Calu3 (cell line): Measurements from ENCODE around the gene NGEF. TPM values are rescaled to one million over a fixed set of nuclear protein-coding genes. Genes with fewer than 3 reads are reported as not detected.

Experiments
- BruUV-seq: library from RNA; stranded (reverse); fragments of 400-500 nt; replicated peaks from 2 replicates; lab custom pipeline; 2021; lab: Mats Ljungman, UMichigan
- CTCF ChIA-PET: fragments of 300-600 bp; sonication (Branson Sonifier 250); formaldehyde crosslinking; loops from one replicate; lab custom pipeline; 2022; ENCODE audit warnings: antibody characterized with exemption; lab: Charles Lee
- DNase-seq: peaks from one replicate; pipeline ENCODE4 v3.0.0; 2022
- H3K27ac Mint-ChIP-seq: one replicate; pipeline ENCODE4 v1.8.0; 2022; ENCODE audit warnings: mixed read lengths; ENCODE audit not compliant: unreplicated experiment
- H3K27me3 Mint-ChIP-seq: one replicate; pipeline ENCODE4 v1.8.0; 2022; ENCODE audit warnings: mixed read lengths; ENCODE audit not compliant: unreplicated experiment
- H3K36me3 Mint-ChIP-seq: one replicate; pipeline ENCODE4 v1.8.0; 2022; ENCODE audit warnings: mild to moderate bottlenecking, moderate library complexity, mixed read lengths; ENCODE audit not compliant: insufficient read depth, unreplicated experiment
- H3K4me1 Mint-ChIP-seq: one replicate; pipeline ENCODE4 v1.8.0; 2022; ENCODE audit warnings: mild to moderate bottlenecking, low read depth, mixed read lengths; ENCODE audit not compliant: unreplicated experiment
- H3K4me3 Mint-ChIP-seq: one replicate; pipeline ENCODE4 v1.8.0; 2022; ENCODE audit warnings: mild to moderate bottlenecking, low read depth, moderate library complexity, mixed read lengths; ENCODE audit not compliant: unreplicated experiment
- H3K9me3 Mint-ChIP-seq: one replicate; pipeline ENCODE4 v1.8.0; 2022; ENCODE audit warnings: low read depth, mixed read lengths; ENCODE audit not compliant: unreplicated experiment
- intact Hi-C: fragments of 100-400 bp; cut with micrococcal nuclease; formaldehyde crosslinking; loops from one replicate; pipeline ENCODE4 v1.10.0; 2022; ENCODE audit not compliant: unreplicated experiment
- total RNA-seq: library from RNA; stranded (reverse); gene quantifications from 2 replicates; pipeline ENCODE4 v1.2.3, GENCODE V29; 2022
- TF ChIP-seq, protein P1 (sequence below): fragments of 200-600 bp; IDR thresholded peaks from one replicate; pipeline ENCODE4 v1.8.0; 2022; ENCODE audit warnings: antibody characterized with exemption; ENCODE audit not compliant: unreplicated experiment

The NGEF gene
- total RNA-seq, 1 experiment from 2014 or later, result 1.7 TPM

DNA sequence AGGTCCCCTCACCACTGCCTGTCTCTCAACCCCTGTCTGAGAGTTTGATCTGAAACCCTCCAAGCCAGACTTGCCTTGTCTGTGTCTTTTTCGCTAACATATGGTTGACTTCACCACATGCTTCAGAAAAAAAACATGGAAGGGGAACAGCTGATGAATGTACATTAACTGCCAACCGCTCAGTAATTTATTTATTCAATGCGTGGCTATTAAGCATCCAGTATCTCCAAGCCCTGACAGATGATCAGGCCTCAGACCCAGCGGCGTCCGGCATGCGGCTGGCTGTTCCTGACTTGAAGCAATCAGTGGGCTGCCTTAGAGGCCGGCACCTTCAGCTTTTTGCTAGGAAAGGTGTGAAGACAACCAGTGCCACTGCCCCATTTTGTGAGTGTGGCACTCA is 62.3 kb downstream of the NGEF start:
- CTCF ChIA-PET, result no interaction called here
- Mint-ChIP-seq H3K9me3 (no peaks in the 10 kb centered on the region), H3K27me3 (peaks cover 13% of the 10 kb centered on the region), H3K27ac (no peak overlapping the region), H3K4me3 (no peak overlapping the region), H3K4me1 (no peaks in the 10 kb centered on the region), H3K36me3 (no peaks in the 10 kb centered on the region)
- DNase-seq, result no peak
- TF ChIP-seq, protein P1, sequence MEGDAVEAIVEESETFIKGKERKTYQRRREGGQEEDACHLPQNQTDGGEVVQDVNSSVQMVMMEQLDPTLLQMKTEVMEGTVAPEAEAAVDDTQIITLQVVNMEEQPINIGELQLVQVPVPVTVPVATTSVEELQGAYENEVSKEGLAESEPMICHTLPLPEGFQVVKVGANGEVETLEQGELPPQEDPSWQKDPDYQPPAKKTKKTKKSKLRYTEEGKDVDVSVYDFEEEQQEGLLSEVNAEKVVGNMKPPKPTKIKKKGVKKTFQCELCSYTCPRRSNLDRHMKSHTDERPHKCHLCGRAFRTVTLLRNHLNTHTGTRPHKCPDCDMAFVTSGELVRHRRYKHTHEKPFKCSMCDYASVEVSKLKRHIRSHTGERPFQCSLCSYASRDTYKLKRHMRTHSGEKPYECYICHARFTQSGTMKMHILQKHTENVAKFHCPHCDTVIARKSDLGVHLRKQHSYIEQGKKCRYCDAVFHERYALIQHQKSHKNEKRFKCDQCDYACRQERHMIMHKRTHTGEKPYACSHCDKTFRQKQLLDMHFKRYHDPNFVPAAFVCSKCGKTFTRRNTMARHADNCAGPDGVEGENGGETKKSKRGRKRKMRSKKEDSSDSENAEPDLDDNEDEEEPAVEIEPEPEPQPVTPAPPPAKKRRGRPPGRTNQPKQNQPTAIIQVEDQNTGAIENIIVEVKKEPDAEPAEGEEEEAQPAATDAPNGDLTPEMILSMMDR, result no peak
- BruUV-seq, result no TSS peak
- intact Hi-C loops, result no loop called here

DNA sequence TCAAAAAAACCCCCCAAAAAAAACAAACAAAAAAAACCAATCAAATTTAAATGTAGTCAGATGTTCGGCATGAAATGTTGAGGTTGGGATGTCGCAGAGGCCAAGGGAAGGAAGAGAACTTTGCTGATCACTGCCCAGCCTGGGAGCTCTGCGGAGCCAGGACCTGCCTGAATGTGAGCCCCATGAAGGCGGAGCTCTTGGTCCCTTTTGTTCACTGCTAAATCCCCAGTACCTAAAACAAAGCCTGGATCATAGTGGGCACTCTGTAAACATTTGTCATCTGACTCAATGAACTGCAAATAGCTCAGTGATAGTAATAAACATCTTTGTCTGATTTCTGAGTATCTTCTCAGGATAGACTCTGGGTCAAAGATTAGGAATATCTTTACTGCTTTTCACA is 64.0 kb downstream of the NGEF start:
- CTCF ChIA-PET, result no interaction called here
- no peak for DNase-seq
- H3K4me1 Mint-ChIP-seq, result no peaks in the 10 kb centered on the region
- no peak overlapping the region for H3K4me3 Mint-ChIP-seq
- no peaks in the 10 kb centered on the region for H3K36me3 Mint-ChIP-seq
- intact Hi-C loops, result no loop called here
- H3K27ac Mint-ChIP-seq, result no peak overlapping the region
- no TSS peak for BruUV-seq
- H3K9me3 Mint-ChIP-seq, result no peaks in the 10 kb centered on the region
- peaks cover 13% of the 10 kb centered on the region for H3K27me3 Mint-ChIP-seq
- TF ChIP-seq, protein P1, result no peak

DNA sequence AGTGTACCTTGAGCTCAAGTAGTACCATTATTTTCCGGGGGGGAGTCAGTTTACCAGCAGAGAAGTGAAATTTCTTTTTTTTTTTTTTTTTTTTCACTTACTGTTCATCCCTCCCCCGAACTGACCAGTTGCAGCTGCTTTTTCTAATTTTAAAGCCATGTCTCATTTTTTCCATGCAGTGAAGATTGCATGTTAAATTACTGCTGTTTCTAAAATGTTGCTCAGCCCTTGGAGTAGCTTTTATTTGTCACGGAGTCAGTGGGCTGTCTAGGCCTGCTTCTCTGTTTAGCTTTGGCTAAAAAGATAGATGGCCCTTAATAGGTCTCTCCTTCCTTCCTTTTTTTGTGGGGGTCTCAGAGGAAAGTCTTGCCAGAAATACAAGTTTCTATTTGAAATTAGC is 70.2 kb downstream of the NGEF start:
- H3K27ac Mint-ChIP-seq, result no peak overlapping the region
- H3K27me3 Mint-ChIP-seq, result no peaks in the 10 kb centered on the region
- BruUV-seq, result no TSS peak
- H3K4me1 Mint-ChIP-seq, result no peaks in the 10 kb centered on the region
- H3K9me3 Mint-ChIP-seq, result peaks cover 3% of the 10 kb centered on the region
- TF ChIP-seq, protein P1, result no peak
- H3K36me3 Mint-ChIP-seq, result no peaks in the 10 kb centered on the region
- no peak overlapping the region for H3K4me3 Mint-ChIP-seq
- CTCF ChIA-PET, result no interaction called here
- no peak for DNase-seq
- intact Hi-C loops, result no loop called here

DNA sequence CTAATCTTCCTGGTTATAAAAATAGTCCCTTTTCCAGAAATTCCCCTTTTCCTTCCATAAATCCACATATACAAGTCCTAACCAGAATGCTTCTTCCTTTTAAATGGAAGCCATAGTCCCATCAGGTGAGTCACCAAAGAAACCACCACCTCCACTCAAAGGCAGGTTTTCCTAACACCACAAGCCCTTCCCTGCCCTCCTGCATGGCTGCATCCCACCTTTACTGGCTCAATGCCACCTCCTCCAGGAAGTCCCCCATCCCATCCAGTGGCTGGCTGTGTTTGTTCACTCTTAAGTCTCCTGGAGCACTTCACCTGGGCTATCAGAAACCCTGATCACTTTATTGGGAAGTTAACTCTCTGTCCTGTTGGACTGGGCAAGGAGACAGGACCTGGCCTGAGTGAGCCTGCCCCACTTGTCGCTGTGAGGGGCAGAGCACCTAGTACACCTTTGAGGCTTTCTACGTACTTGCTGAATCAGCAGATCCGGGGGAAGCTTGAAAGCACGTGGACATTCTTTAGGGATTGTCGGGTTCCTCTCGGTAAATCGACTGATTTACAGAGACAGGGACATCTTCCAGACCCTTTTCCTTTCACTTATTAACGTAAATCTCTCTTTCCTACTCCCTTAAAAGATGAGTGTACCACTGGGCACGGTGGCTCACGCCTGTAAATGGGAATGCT is 71.0 kb downstream of the NGEF start:
- no peaks in the 10 kb centered on the region for H3K27me3 Mint-ChIP-seq
- peaks cover 3% of the 10 kb centered on the region for H3K9me3 Mint-ChIP-seq
- no TSS peak for BruUV-seq
- H3K4me1 Mint-ChIP-seq, result peaks cover 8% of the 10 kb centered on the region
- no peaks in the 10 kb centered on the region for H3K36me3 Mint-ChIP-seq
- no peak for DNase-seq
- no peak overlapping the region for H3K4me3 Mint-ChIP-seq
- CTCF ChIA-PET, result no interaction called here
- TF ChIP-seq, protein P1, result no peak
- intact Hi-C loops, result no loop called here
- no peak overlapping the region for H3K27ac Mint-ChIP-seq
